K562 (cell line): ENCODE measurements around the gene POLR1A. TPM values are rescaled to one million over a fixed set of nuclear protein-coding genes. Genes with fewer than 3 reads are reported as not detected.

Source experiments
- ESRRA ChIP-seq: fragments of 450-650 bp; IDR thresholded peaks from 2 replicates; pipeline ENCODE4 v1.6.1; 2014; ENCODE audit warnings: low read depth, mild to moderate bottlenecking, moderate library complexity, borderline replicate concordance
- KLF16 ChIP-seq: IDR thresholded peaks from 2 replicates; pipeline ENCODE4 v1.6.1; 2016; ENCODE audit warnings: antibody characterized with exemption
- MCM2 ChIP-seq: fragments of 450-650 bp; IDR thresholded peaks from 2 replicates; pipeline ENCODE4 v1.6.1; 2017; ENCODE audit warnings: low read depth, mild to moderate bottlenecking
- NCOA2 ChIP-seq, 2 experiments: fragments of 450-650 bp; IDR thresholded peaks; 2 replicates each; pipeline ENCODE4 v1.6.1; 2018; ENCODE audit warnings: mild to moderate bottlenecking in 2 of 2, moderate library complexity in 1 of 2; ENCODE audit not compliant: partially characterized antibody in 2 of 2
- PPARD ChIP-seq: fragments of 250-450 bp; sonication (Bioruptor Pico); IDR thresholded peaks from 2 replicates; pipeline ENCODE4 v1.8.0; 2022; ENCODE audit warnings: inconsistent platforms, mild to moderate bottlenecking, moderate library complexity
- RAD21 ChIP-seq, 2 experiments: fragments of 250-450 bp in 1 of 2; fragments of 450-650 bp in 1 of 2; sonication (Bioruptor Pico) in 1 of 2; formaldehyde crosslinking in 1 of 2; IDR thresholded peaks in 1 of 2; conservative IDR thresholded peaks in 1 of 2; 2 replicates each; pipeline versions ENCODE4 v1.4.0 to v1.8.0; 2020 to 2022; ENCODE audit warnings: mild to moderate bottlenecking in 2 of 2, moderate library complexity in 1 of 2
- SIN3A ChIP-seq, 2 experiments: fragments of 150-350 bp in 1 of 2; IDR thresholded peaks; 2 replicates each; pipeline ENCODE4 v1.6.1; 2011 to 2016; ENCODE audit warnings: borderline replicate concordance in 2 of 2, low read depth in 2 of 2, low read length in 2 of 2, mild to moderate bottlenecking in 2 of 2, moderate library complexity in 2 of 2; ENCODE audit not compliant: control insufficient read depth in 1 of 2
- SMAD4 ChIP-seq: fragments of 250-450 bp; sonication (Bioruptor Pico); conservative IDR thresholded peaks from 2 replicates; pipeline ENCODE4 v1.8.0; 2021; ENCODE audit warnings: inconsistent platforms, mild to moderate bottlenecking, moderate library complexity
- SRF ChIP-seq, 2 experiments: fragments of 250-450, 450-650 bp in 1 of 2; sonication (Bioruptor Pico) in 1 of 2; sonication (generic) in 1 of 2; formaldehyde crosslinking; IDR thresholded peaks; 2 replicates each; pipeline versions ENCODE4 v1.5.0 to v1.5.1; 2020 to 2022; ENCODE audit warnings: mild to moderate bottlenecking in 1 of 2, missing genetic modification reagents in 1 of 2
- TRIM28 ChIP-seq: fragments of 450-650 bp; IDR thresholded peaks from 2 replicates; pipeline ENCODE4 v1.6.1; 2017
- ZFP30 ChIP-seq: fragments of 250-450 bp; sonication (Bioruptor Pico); IDR thresholded peaks from 2 replicates; pipeline ENCODE4 v1.8.0; 2022; ENCODE audit warnings: moderate library complexity, mild to moderate bottlenecking, inconsistent platforms, borderline replicate concordance
- ZNF431 ChIP-seq: sonication (generic); formaldehyde crosslinking; IDR thresholded peaks from 2 replicates; pipeline ENCODE4 v1.8.0; 2022; ENCODE audit warnings: mild to moderate bottlenecking, missing genetic modification reagents
- ZSCAN32 ChIP-seq: fragments of 450-650 bp; formaldehyde crosslinking; IDR thresholded peaks from 2 replicates; pipeline ENCODE4 v1.4.0; 2020; ENCODE audit warnings: mild to moderate bottlenecking, moderate library complexity
- polyA plus RNA-seq, 8 experiments: library from polyadenylated mRNA; depleted of rRNA in 4 of 8; stranded (reverse) in 5 of 8; unstranded in 3 of 8; fragments of >200 nt; fragmentation: Nextera tagmentation in 2 of 8; fragmentation: Illumina TruSeq in 1 of 8; extraction: Ambion mirVana in 2 of 8; extraction: Trizol in 1 of 8; gene quantifications; 2 replicates each; pipeline versions ENCODE4 v1.2.1 to v1.2.3, GENCODE V29; 2011 to 2014; ENCODE audit warnings: inconsistent platforms in 1 of 8, missing spikeins in 1 of 8
- total RNA-seq, 7 experiments: library from RNA; depleted of rRNA in 6 of 7; stranded (reverse); fragments of >200 nt in 6 of 7; fragmentation: Illumina TruSeq in 2 of 7; extraction: Trizol in 2 of 7; gene quantifications; 2 replicates each; pipeline versions ENCODE4 v1.2.1 to v1.2.3, GENCODE V29; 2011 to 2021; ENCODE audit warnings: low replicate concordance in 1 of 7
- TF ChIP-seq, protein P1 (sequence below), 2 experiments: fragments of 150-350 bp in 1 of 2; IDR thresholded peaks; 2 replicates each; pipeline ENCODE4 v1.6.1; 2012 to 2016; ENCODE audit warnings: low read depth in 2 of 2, low read length in 2 of 2, mild to moderate bottlenecking in 1 of 2, moderate library complexity in 1 of 2
- TF ChIP-seq, protein P2 (sequence below), 3 experiments: IDR thresholded peaks in 2 of 3; conservative IDR thresholded peaks in 1 of 3; 2 replicates each; pipeline ENCODE4 v1.5.1; 2011 to 2012; ENCODE audit warnings: low read length in 3 of 3, mild to moderate bottlenecking in 3 of 3, control low read depth in 2 of 3, improper control_type of control experiment in 1 of 3, inconsistent platforms in 1 of 3, low read depth in 1 of 3, mixed read lengths in 1 of 3, moderate library complexity in 1 of 3; ENCODE audit not compliant: insufficient read depth in 2 of 3
- TF ChIP-seq, protein P3 (sequence below): fragments of 250-450 bp; sonication (Bioruptor Pico); IDR thresholded peaks from 2 replicates; pipeline ENCODE4 v1.4.0; 2020; ENCODE audit warnings: mild to moderate bottlenecking, moderate library complexity
- TF ChIP-seq, protein P4 (sequence below): fragments of 450-650 bp; conservative IDR thresholded peaks from 2 replicates; pipeline ENCODE4 v1.6.1; 2016; ENCODE audit warnings: missing genetic modification characterization, low read depth, mild to moderate bottlenecking, control low read depth, missing compliant biosample characterization

The POLR1A gene
- total and polyA plus RNA-seq, 9 of the 15 experiments (the other 6 are each of a cell fraction or from before 2014, with no cell fraction given) = 3.0 to 72.1 (median 21.8) TPM

DNA sequence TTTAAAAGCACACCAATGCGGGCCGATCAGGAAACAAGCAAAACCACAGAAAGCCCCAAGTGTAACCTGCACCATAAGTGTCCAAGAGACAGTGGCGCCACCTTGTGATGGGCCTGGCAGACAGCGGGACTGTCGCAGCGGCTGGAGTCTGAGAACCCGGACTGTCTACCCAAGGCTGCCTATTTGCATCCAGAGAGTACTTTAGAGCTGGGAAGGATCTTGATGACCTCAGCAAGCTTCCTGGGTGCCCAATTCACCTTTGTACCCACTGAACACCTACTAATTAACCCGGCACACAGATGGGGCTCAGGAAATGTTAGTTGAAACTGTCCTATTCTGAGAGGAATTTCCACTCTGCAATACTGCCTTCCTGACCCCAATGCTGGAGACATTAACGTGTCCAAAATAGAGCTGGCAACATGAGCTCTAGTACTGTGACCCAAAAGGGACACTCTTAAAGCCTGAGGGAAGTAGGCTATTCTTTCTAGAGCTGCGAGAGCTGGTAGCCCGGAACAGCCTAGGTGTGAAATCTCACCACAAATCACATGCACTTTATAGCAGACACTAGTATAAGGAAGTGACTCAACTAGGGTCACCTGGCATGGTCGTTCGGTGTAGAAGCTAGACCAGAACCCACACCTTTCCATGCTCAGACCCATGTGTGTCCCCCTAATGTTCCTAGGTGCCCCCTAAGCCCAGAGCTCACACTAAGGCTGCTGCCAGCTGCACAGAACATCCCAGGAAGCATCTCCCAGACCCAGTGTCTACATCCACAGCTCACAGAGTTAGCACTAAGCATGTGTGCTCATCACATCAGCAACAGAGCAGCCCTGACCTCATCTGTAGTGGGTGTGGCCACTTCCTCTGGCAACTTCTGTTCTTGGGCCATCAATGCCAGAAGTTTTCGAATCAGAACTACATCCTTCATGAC is 25.4 kb downstream of the POLR1A start (continued):
- TF ChIP-seq, protein P1, sequence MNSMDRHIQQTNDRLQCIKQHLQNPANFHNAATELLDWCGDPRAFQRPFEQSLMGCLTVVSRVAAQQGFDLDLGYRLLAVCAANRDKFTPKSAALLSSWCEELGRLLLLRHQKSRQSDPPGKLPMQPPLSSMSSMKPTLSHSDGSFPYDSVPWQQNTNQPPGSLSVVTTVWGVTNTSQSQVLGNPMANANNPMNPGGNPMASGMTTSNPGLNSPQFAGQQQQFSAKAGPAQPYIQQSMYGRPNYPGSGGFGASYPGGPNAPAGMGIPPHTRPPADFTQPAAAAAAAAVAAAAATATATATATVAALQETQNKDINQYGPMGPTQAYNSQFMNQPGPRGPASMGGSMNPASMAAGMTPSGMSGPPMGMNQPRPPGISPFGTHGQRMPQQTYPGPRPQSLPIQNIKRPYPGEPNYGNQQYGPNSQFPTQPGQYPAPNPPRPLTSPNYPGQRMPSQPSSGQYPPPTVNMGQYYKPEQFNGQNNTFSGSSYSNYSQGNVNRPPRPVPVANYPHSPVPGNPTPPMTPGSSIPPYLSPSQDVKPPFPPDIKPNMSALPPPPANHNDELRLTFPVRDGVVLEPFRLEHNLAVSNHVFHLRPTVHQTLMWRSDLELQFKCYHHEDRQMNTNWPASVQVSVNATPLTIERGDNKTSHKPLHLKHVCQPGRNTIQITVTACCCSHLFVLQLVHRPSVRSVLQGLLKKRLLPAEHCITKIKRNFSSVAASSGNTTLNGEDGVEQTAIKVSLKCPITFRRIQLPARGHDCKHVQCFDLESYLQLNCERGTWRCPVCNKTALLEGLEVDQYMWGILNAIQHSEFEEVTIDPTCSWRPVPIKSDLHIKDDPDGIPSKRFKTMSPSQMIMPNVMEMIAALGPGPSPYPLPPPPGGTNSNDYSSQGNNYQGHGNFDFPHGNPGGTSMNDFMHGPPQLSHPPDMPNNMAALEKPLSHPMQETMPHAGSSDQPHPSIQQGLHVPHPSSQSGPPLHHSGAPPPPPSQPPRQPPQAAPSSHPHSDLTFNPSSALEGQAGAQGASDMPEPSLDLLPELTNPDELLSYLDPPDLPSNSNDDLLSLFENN (IDR thresholded peaks at IDR 0.05; ENCODE audit: low read depth in 2 of 2, low read length in 2 of 2) = no peak
- TF ChIP-seq ZFP30 (CRISPR knock-in tag) (no peak), MCM2 (no peak), ZSCAN32 (CRISPR knock-in tag) (no peak), ESRRA (peak; percentile 57; the same call in 1 of the 2 replicates), NCOA2 (IDR thresholded peaks at IDR 0.05; ENCODE audit: partially characterized antibody in 2 of 2) (no peak), RAD21 (CRISPR knock-in tag; conservative IDR thresholded peaks at IDR 0.05 in 1 of 2, IDR thresholded peaks at IDR 0.05 in 1 of 2) (peak; percentile 85 to 89), SMAD4 (CRISPR knock-in tag) (0 out of 2 replicates have a peak, but pooled peaks have one; percentile 39), KLF16 (peak; percentile 20; the same call in 1 of the 2 replicates), SRF (CRISPR knock-in tag; IDR thresholded peaks at IDR 0.05) (no peak), ZNF431 (no peak), PPARD (CRISPR knock-in tag) (no peak), SIN3A (IDR thresholded peaks at IDR 0.05; ENCODE audit: borderline replicate concordance in 2 of 2, control insufficient read depth in 1 of 2, low read depth in 2 of 2, low read length in 2 of 2) (no peak), TRIM28 (no peak)
- TF ChIP-seq, protein P2, sequence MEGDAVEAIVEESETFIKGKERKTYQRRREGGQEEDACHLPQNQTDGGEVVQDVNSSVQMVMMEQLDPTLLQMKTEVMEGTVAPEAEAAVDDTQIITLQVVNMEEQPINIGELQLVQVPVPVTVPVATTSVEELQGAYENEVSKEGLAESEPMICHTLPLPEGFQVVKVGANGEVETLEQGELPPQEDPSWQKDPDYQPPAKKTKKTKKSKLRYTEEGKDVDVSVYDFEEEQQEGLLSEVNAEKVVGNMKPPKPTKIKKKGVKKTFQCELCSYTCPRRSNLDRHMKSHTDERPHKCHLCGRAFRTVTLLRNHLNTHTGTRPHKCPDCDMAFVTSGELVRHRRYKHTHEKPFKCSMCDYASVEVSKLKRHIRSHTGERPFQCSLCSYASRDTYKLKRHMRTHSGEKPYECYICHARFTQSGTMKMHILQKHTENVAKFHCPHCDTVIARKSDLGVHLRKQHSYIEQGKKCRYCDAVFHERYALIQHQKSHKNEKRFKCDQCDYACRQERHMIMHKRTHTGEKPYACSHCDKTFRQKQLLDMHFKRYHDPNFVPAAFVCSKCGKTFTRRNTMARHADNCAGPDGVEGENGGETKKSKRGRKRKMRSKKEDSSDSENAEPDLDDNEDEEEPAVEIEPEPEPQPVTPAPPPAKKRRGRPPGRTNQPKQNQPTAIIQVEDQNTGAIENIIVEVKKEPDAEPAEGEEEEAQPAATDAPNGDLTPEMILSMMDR (IDR thresholded peaks at IDR 0.05 in 2 of 3, conservative IDR thresholded peaks at IDR 0.05 in 1 of 3; ENCODE audit: insufficient read depth in 2 of 3, low read depth in 1 of 3, low read length in 3 of 3) = peak; percentile 80 to 87 (median 85)
- TF ChIP-seq, protein P3, sequence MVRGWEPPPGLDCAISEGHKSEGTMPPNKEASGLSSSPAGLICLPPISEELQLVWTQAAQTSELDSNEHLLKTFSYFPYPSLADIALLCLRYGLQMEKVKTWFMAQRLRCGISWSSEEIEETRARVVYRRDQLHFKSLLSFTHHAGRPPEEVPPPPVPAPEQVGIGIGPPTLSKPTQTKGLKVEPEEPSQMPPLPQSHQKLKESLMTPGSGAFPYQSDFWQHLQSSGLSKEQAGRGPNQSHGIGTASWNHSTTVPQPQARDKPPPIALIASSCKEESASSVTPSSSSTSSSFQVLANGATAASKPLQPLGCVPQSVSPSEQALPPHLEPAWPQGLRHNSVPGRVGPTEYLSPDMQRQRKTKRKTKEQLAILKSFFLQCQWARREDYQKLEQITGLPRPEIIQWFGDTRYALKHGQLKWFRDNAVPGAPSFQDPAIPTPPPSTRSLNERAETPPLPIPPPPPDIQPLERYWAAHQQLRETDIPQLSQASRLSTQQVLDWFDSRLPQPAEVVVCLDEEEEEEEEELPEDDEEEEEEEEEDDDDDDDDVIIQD (CRISPR knock-in tag) = no peak
- TF ChIP-seq, protein P4, sequence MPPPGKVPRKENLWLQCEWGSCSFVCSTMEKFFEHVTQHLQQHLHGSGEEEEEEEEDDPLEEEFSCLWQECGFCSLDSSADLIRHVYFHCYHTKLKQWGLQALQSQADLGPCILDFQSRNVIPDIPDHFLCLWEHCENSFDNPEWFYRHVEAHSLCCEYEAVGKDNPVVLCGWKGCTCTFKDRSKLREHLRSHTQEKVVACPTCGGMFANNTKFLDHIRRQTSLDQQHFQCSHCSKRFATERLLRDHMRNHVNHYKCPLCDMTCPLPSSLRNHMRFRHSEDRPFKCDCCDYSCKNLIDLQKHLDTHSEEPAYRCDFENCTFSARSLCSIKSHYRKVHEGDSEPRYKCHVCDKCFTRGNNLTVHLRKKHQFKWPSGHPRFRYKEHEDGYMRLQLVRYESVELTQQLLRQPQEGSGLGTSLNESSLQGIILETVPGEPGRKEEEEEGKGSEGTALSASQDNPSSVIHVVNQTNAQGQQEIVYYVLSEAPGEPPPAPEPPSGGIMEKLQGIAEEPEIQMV (tag) = no peak
